AG10803 (cell line): ENCODE data around the gene TMEM147.

Source experiments
- DNase-seq: peaks from one replicate; pipeline ENCODE4 v3.0.0; 2010; ENCODE audit warnings: low read depth
- H3K4me3 ChIP-seq: 2 replicates; pipeline ENCODE4 v1.5.1; 2011; ENCODE audit warnings: mild to moderate bottlenecking, low read length, control low read depth
- CTCF ChIP-seq: conservative IDR thresholded peaks from 2 replicates; pipeline ENCODE4 v1.5.1; 2011; ENCODE audit warnings: mild to moderate bottlenecking, low read length, control low read depth, inconsistent platforms

The TMEM147 gene

GRCh38 chr19:35512831-35513627 lies 32.4 kb upstream of the TMEM147 start:
- TF ChIP-seq CTCF = no peak
- DNase-seq = no peak

GRCh38 chr19:35513628-35514281 lies 31.7 kb upstream of the TMEM147 start, which contains the start of gene DMKN:
Gene DMKN (minus strand): TSS chr19:35513649. CDS start chr19:35513475, 174 bp downstream.
- DNase-seq = peak; percentile 73
- H3K4me3 ChIP-seq = peak within 1 kb of the TSS; percentile 12; the same call in 1 of the 2 replicates
- TF ChIP-seq CTCF = no peak; the same call in 1 of the 2 replicates

More at GRCh38 chr19:35512831-35513627, 32.4 kb upstream of the TMEM147 start:
- no peak overlapping the region for H3K4me3 ChIP-seq

- peak; percentile 36 for DNase-seq
- H3K4me3 ChIP-seq = peak overlapping the region; percentile 12; the same call in 1 of the 2 replicates
- no peak for TF ChIP-seq CTCF
These were observed 31.1 kb upstream of the TMEM147 start for GRCh38 chr19:35514282-35514809.

GRCh38 chr19:35516310-35516709 lies 29.1 kb upstream of the TMEM147 start:
- DNase-seq = no peak
- TF ChIP-seq CTCF = no peak
- H3K4me3 ChIP-seq = no peak overlapping the region

- H3K4me3 ChIP-seq = no peak overlapping the region
- TF ChIP-seq CTCF = no peak
- DNase-seq = no peak
These were observed 28.1 kb upstream of the TMEM147 start for GRCh38 chr19:35517342-35517741.

- DNase-seq = peak; percentile 98
- no peak overlapping the region for H3K4me3 ChIP-seq
- no peak for TF ChIP-seq CTCF
These were observed 27.1 kb upstream of the TMEM147 start for GRCh38 chr19:35518313-35518712.
